Activated CD4-positive, alpha-beta T cell treated with anti-CD3 and anti-CD28 coated beads, Interleukin-2, amount 10 ng/mL, durations not matched to agents 7 days and 5 days (primary cell): ENCODE results near the gene ANKRD33B. TPM values are rescaled to one million over a fixed set of nuclear protein-coding genes. Genes with fewer than 3 reads are reported as not detected.
"Not testable (repeated sequence)": the region's sequence is repeated elsewhere in the genome, so short reads cannot be mapped to it uniquely, and the experiment has no call there.

Experiments
- CTCF ChIA-PET: fragments of 350-600 bp; sonication (Branson Sonifier 250); formaldehyde crosslinking; loops from one replicate; lab custom pipeline; 2021; ENCODE audit warnings: antibody characterized with exemption; lab: Charles Lee
- POLR2A ChIA-PET: fragments of 350-600 bp; sonication (Branson Sonifier 250); formaldehyde crosslinking; loops from one replicate; lab custom pipeline; 2021; ENCODE audit warnings: antibody characterized with exemption; lab: Charles Lee
- DNase-seq: peaks from one replicate; pipeline ENCODE4 v3.0.0-alpha.2; 2020
- H3K27ac Mint-ChIP-seq: one replicate; pipeline ENCODE4 v1.8.0; 2021; ENCODE audit warnings: mild to moderate bottlenecking, moderate library complexity, mixed read lengths
- H3K27me3 Mint-ChIP-seq: one replicate; pipeline ENCODE4 v1.8.0; 2021; ENCODE audit warnings: mixed read lengths
- H3K36me3 Mint-ChIP-seq: one replicate; pipeline ENCODE4 v1.8.0; 2021; ENCODE audit warnings: low read depth, mixed read lengths
- H3K4me1 Mint-ChIP-seq: one replicate; pipeline ENCODE4 v1.8.0; 2021; ENCODE audit warnings: mixed read lengths
- H3K4me3 Mint-ChIP-seq: one replicate; pipeline ENCODE4 v1.8.0; 2021; ENCODE audit warnings: mild to moderate bottlenecking, moderate library complexity, mixed read lengths
- H3K9me3 Mint-ChIP-seq: one replicate; pipeline ENCODE4 v1.8.0; 2021; ENCODE audit warnings: mixed read lengths
- total RNA-seq, 2 experiments: library from RNA; stranded (reverse); gene quantifications; one replicate each; pipeline ENCODE4 v1.2.3, GENCODE V29; 2021

Gene ANKRD33B
- total RNA-seq, 2 experiments from 2014 or later, result 3.2 to 3.7 TPM

GRCh38 chr5:10660720-10661387, 97.0 kb downstream of the ANKRD33B start:
- POLR2A ChIA-PET, result no interaction called here

GRCh38 chr5:10661401-10661800, 97.5 kb downstream of the ANKRD33B start:
- ChIA-PET CTCF (no interaction called here), POLR2A (no interaction called here)
- no peak overlapping the region for H3K27ac Mint-ChIP-seq
- H3K4me1 Mint-ChIP-seq, result no peaks in the 10 kb centered on the region
- no peaks in the 10 kb centered on the region for H3K27me3 Mint-ChIP-seq
- no peaks in the 10 kb centered on the region for H3K9me3 Mint-ChIP-seq
- H3K4me3 Mint-ChIP-seq, result no peak overlapping the region
- H3K36me3 Mint-ChIP-seq, result no peaks in the 10 kb centered on the region
- no peak for DNase-seq

More at GRCh38 chr5:10660720-10661387, 97.0 kb downstream of the ANKRD33B start:
- Mint-ChIP-seq H3K9me3 (no peaks in the 10 kb centered on the region), H3K27me3 (no peaks in the 10 kb centered on the region), H3K27ac (no peak overlapping the region), H3K4me3 (no peak overlapping the region), H3K36me3 (no peaks in the 10 kb centered on the region), H3K4me1 (no peaks in the 10 kb centered on the region)
- CTCF ChIA-PET, result no interaction called here
- no peak for DNase-seq

DNA sequence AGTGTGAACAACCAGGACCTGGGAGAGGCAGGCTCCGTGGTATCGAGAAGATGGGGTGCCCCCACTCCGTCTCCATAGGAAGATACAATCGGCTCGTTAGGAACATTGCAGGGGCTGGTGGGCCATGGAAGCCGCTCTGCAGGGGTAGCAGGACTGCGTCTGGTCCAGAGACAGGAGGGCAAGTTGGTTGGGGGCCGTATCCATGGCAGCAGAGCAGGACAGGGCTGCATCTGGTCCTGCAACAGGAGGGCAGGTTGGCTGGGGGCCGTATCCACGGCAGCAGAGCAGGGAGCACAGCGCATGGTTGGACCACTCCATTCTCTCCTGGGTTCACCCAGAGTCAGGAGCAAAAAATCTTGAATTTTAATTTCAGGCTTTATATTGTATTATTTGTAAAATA, 98.2 kb downstream of the ANKRD33B start:
- Mint-ChIP-seq H3K27me3 (no peaks in the 10 kb centered on the region), H3K27ac (no peak overlapping the region), H3K4me3 (no peak overlapping the region), H3K36me3 (no peaks in the 10 kb centered on the region), H3K9me3 (no peaks in the 10 kb centered on the region), H3K4me1 (no peaks in the 10 kb centered on the region)
- DNase-seq, result no peak
- CTCF ChIA-PET, result no interaction called here
- POLR2A ChIA-PET, result no interaction called here

DNA sequence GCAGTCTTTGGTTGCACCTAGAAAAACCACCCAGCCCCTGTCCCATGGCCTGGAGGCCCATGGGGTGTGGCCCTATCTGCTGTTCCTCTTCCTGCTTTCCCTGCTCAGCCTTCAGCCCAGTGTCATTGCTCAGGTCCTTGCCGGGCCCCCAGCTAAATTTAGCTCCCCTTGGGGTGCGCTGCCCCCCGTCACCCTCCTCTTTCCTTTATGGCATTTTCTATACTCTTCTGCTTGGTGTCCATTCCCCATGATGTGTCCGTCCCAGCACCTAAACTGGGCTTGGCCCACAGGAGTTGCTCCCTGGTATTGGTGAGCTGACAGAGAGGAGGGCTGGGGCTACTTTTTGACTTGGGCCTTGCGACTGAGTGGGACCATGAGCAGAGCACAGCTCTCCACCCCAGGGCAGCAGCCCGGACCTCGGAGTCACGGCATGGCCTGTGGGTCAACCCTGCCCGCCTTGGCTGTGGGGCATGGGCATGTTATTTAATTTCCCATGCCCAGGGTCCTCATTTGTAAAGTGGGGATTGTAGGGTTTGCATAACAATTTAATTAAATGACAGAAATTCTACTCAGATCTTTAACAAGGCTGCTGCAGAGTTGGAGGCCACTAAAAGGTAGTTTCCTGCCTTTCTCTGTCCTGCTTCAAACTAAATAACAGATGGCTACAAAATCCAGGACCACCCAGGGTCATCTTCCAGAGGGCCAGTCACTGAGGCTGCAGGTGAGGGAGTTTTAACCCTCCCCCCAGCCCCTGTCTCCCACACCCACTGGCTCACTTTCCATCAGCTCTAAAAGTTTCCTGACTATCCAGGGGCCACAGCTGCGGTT, 99.0 kb downstream of the ANKRD33B start:
- no peak overlapping the region for H3K4me3 Mint-ChIP-seq
- H3K27me3 Mint-ChIP-seq, result no peaks in the 10 kb centered on the region
- no peaks in the 10 kb centered on the region for H3K4me1 Mint-ChIP-seq
- H3K9me3 Mint-ChIP-seq, result no peaks in the 10 kb centered on the region
- H3K27ac Mint-ChIP-seq, result no peak overlapping the region
- no peaks in the 10 kb centered on the region for H3K36me3 Mint-ChIP-seq
- ChIA-PET CTCF (no interaction called here), POLR2A (no interaction called here)
- DNase-seq, result no peak

DNA sequence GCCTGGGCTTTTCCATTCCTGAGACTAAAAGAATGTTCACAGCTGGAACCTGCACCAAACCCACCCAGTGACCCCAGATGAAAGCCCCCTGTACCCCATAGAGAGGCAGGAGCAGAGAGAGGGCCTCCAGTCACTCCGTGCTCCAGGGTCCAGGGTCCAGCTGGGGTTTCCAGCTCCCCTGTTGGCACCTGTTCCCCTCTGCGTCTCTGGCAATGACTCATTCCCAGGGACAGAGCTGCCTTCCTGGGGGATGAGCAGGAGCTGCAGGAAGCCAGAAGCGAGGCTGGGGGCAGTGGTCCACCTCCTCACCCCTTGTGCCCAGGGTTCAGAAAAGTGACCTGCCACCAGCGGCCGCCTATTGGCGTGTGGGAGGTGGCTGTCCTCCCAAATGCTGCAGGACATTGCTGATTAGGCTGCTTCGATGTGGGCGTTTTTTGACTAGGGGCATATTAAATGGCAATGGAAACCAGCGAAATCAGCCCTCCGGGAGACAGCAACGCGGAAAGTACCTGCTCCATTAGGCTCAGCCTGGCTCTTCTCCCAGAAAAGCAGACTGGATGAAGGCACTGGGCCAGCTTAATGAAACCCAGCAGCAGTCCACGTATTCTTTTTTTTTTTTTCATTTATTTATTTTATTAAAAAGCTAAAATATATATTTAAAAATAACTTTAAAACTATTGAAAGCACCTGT, 99.8 kb downstream of the ANKRD33B start:
- no peak for DNase-seq
- Mint-ChIP-seq H3K9me3 (no peaks in the 10 kb centered on the region), H3K4me1 (no peaks in the 10 kb centered on the region), H3K4me3 (no peak overlapping the region), H3K27me3 (no peaks in the 10 kb centered on the region), H3K36me3 (no peaks in the 10 kb centered on the region), H3K27ac (no peak overlapping the region)
- POLR2A ChIA-PET, result no interaction called here
- CTCF ChIA-PET, result interaction anchor here (0.7 kb wide), 1 partner anchor 18 kb away, joined by 3 read pairs; no protein-coding TSS in a partner anchor

DNA sequence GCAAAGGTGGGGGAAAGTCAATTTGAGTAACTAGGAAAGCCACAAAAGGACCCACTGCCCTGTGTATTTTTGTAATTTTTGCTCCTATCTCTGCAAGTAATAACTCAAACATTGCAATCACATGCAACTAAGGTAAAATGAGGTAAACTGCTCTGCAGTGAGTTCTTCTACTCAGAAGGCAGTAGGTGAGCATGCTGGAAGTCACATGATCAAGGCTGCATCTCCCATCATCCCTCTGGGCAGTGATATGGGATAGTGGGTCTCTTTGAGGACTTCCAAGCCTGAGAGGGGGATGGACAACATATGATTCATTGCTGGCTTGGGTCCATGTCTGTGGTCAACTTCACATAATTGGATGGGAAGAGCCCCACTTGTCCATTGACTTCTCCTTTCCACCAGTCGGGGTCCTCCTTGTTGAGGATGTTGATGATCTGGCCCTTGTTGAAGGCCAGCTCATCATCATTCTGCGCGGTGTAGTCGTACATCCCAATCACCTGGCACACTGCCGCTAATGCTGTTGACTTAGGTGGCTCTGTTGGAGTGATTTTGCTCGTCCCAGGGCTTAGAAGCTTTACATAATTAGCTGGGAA, 100.4 kb downstream of the ANKRD33B start:
- H3K36me3 Mint-ChIP-seq, H3K27ac Mint-ChIP-seq, H3K4me3 Mint-ChIP-seq, POLR2A ChIA-PET, H3K9me3 Mint-ChIP-seq, H3K4me1 Mint-ChIP-seq, DNase-seq, H3K27me3 Mint-ChIP-seq: not testable (repeated sequence)
- CTCF ChIA-PET, result interaction anchor here (0.7 kb wide), 1 partner anchor 18 kb away, joined by 3 read pairs; no protein-coding TSS in a partner anchor

- Mint-ChIP-seq H3K27ac (no peak overlapping the region), H3K9me3 (no peaks in the 10 kb centered on the region), H3K4me1 (no peaks in the 10 kb centered on the region), H3K27me3 (peaks cover under 1% of the 10 kb centered on the region), H3K4me3 (no peak overlapping the region), H3K36me3 (no peaks in the 10 kb centered on the region)
- no peak for DNase-seq
- ChIA-PET CTCF (interaction anchor here (0.5 to 0.6 kb wide), 2 partner anchors 269 to 427 kb away, joined by 3 read pairs; no protein-coding TSS in a partner anchor), POLR2A (no interaction called here)
Measured at GRCh38 chr5:10665799-10666198, 101.9 kb downstream of the ANKRD33B start.

DNA sequence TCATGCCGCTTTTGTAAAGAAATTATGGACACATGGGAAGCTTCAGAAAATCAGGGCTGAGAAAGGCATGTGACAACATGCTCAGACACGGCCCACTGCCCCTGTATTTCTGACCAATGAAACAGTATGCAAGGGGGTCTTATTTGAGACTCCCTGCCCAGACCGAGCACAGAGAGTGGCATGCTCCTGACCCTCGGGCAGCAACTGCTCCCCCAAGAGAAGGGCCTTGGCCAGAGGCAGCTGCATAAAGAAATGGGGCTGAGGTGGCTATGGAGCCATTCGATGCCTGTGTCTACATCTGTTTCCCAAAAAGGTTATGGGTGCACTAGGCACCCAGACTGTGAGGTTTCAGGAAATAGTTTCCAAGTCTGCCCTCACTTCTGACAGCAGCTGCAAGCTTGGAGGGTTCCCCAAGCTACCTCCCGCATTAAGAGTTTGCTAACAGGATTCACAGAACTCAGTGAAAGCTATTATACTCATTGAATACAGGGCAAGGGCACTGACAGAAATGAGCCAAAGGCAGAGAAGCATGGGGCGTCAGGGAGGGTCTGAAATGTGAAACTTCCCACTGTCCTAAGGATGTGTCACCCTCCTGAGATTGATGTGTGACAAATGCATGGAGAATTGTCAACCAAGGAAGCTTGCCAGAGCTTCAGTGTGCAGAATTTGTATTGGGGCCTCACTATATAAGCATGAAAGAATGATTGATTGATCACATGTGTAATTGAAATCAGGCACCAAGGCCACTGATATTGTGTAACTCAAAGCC, 102.8 kb downstream of the ANKRD33B start:
- H3K36me3 Mint-ChIP-seq, result no peaks in the 10 kb centered on the region
- H3K27me3 Mint-ChIP-seq, result peaks cover 3% of the 10 kb centered on the region
- H3K27ac Mint-ChIP-seq, result no peak overlapping the region
- H3K4me1 Mint-ChIP-seq, result no peaks in the 10 kb centered on the region
- no peaks in the 10 kb centered on the region for H3K9me3 Mint-ChIP-seq
- no peak overlapping the region for H3K4me3 Mint-ChIP-seq
- DNase-seq, result no peak
- CTCF ChIA-PET, result interaction anchor here (1.2 kb wide), 1 partner anchor 216 kb away, joined by 3 read pairs; no protein-coding TSS in a partner anchor
- POLR2A ChIA-PET, result no interaction called here

GRCh38 chr5:10667431-10668057, 103.7 kb downstream of the ANKRD33B start:
- no peak for DNase-seq
- no peaks in the 10 kb centered on the region for H3K36me3 Mint-ChIP-seq
- POLR2A ChIA-PET, result no interaction called here
- no peak overlapping the region for H3K4me3 Mint-ChIP-seq
- H3K9me3 Mint-ChIP-seq, result no peaks in the 10 kb centered on the region
- CTCF ChIA-PET, result interaction anchor here (1.2 kb wide), 1 partner anchor 217 kb away, joined by 3 read pairs; no protein-coding TSS in a partner anchor
- no peak overlapping the region for H3K27ac Mint-ChIP-seq
- no peaks in the 10 kb centered on the region for H3K4me1 Mint-ChIP-seq
- peaks cover 3% of the 10 kb centered on the region for H3K27me3 Mint-ChIP-seq

DNA sequence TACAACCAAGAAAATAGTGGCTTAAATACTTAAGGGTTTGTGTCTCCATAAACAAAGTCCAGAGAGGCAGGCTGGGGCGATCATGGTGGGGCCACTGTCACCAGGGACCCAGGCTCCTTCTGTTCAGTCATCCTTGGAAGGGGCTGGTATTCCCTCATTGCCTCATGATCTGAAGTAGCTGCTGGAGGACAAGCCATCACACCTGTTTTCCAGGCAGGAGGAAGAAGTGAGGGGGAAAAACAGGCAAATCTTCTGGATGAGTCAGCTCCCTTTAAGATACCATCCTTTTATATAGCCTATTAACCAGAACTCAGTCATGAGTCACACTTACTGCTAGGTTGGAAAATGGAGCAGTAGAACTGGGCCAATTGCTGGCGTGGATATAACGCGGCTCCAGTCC, 104.8 kb downstream of the ANKRD33B start:
- no peak for DNase-seq
- no peaks in the 10 kb centered on the region for H3K36me3 Mint-ChIP-seq
- CTCF ChIA-PET, result no interaction called here
- H3K4me1 Mint-ChIP-seq, result no peaks in the 10 kb centered on the region
- no peaks in the 10 kb centered on the region for H3K9me3 Mint-ChIP-seq
- no peak overlapping the region for H3K4me3 Mint-ChIP-seq
- no peak overlapping the region for H3K27ac Mint-ChIP-seq
- peaks cover 3% of the 10 kb centered on the region for H3K27me3 Mint-ChIP-seq
- POLR2A ChIA-PET, result no interaction called here

DNA sequence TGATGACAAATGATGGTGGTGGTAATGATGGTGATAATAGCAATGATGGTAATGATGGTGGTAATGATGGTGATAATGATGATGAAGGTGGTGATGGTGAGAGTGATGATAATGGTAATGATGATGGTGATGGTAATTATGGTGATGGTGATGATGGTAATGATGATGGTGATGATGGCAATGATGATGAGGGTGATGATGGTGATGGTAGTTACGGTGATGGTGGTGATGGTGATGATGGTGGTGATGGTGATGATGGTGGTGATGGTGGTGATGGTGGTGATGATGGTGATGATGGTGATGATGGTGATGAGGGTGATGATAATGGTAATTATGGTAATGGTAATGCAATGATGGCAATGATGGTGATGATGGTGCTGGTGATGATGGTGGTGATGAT, 106.1 kb downstream of the ANKRD33B start:
- no peaks in the 10 kb centered on the region for H3K9me3 Mint-ChIP-seq
- H3K4me1 Mint-ChIP-seq, result no peaks in the 10 kb centered on the region
- no peak overlapping the region for H3K4me3 Mint-ChIP-seq
- peaks cover 3% of the 10 kb centered on the region for H3K27me3 Mint-ChIP-seq
- H3K36me3 Mint-ChIP-seq, result no peaks in the 10 kb centered on the region
- H3K27ac Mint-ChIP-seq, result no peak overlapping the region
- POLR2A ChIA-PET, result no interaction called here
- DNase-seq, result no peak
- CTCF ChIA-PET, result no interaction called here
